AG04450 (cell line): ENCODE measurements around the gene TTC17. TPM values are rescaled to one million over a fixed set of nuclear protein-coding genes. Genes with fewer than 3 reads are reported as not detected.

Source experiments
- CTCF ChIA-PET: fragments of 300-600, 350-600 bp; formaldehyde crosslinking; extraction: SDS; loops from one replicate; lab custom pipeline; 2022; ENCODE audit warnings: antibody characterized with exemption, inconsistent platforms; lab: Charles Lee
- POLR2A ChIA-PET: fragments of 350-600 bp; formaldehyde crosslinking; extraction: SDS; loops from one replicate; lab custom pipeline; 2021; ENCODE audit warnings: antibody characterized with exemption, inconsistent platforms; lab: Yijun Ruan, JAX
- DNase-seq: peaks from one replicate; pipeline ENCODE4 v3.0.0-alpha.2; 2011; ENCODE audit warnings: low read depth, low spot score
- H3K27ac ChIP-seq: one replicate; pipeline ENCODE4 v1.5.1; 2012; ENCODE audit warnings: low read depth, low read length, control low read depth
- H3K27me3 ChIP-seq: one replicate; pipeline ENCODE4 v1.6.0; 2012; ENCODE audit warnings: low read length; ENCODE audit not compliant: control insufficient read depth, insufficient read depth
- H3K4me3 ChIP-seq: 2 replicates; pipeline ENCODE4 v1.5.1; 2011; ENCODE audit warnings: mild to moderate bottlenecking, low read depth, low read length, control low read depth
- H3K9me3 ChIP-seq: 2 replicates; pipeline ENCODE4 v1.5.1; 2012; ENCODE audit warnings: low read length; ENCODE audit not compliant: control insufficient read depth, insufficient read depth
- CTCF ChIP-seq: IDR thresholded peaks from 2 replicates; pipeline ENCODE4 v1.5.1; 2011; ENCODE audit warnings: low read depth, low read length, control low read depth, inconsistent platforms
- polyA plus RNA-seq: library from polyadenylated mRNA; depleted of rRNA; stranded (reverse); fragments of >200 nt; gene quantifications from 2 replicates; pipeline ENCODE4 v1.2.3, GENCODE V29; 2011

Gene TTC17
- polyA plus RNA-seq, 1 experiment = 111 TPM

GRCh38 chr11:43367382-43368178 lies 8.9 kb downstream of the TTC17 start:
- POLR2A ChIA-PET = interaction anchor here (1.3 to 2.2 kb wide), 3 partner anchors 9 to 11 kb away, joined by 3 to 27 read pairs (median 14); partner anchors contain the start of gene TTC17

GRCh38 chr11:43376065-43376464 lies 17.3 kb downstream of the TTC17 start:
- CTCF ChIA-PET = interaction anchor here (1.5 kb wide), 1 partner anchor 43 kb away, joined by 3 read pairs; no protein-coding TSS in a partner anchor
- TF ChIP-seq CTCF = no peak
- no peaks in the 10 kb centered on the region for H3K27me3 ChIP-seq
- no peaks in the 10 kb centered on the region for H3K9me3 ChIP-seq
- POLR2A ChIA-PET = interaction anchor here (1.0 to 1.3 kb wide), 2 partner anchors 9 to 17 kb away, joined by 6 to 14 read pairs; partner anchors contain the start of gene TTC17
- H3K27ac ChIP-seq = no peak overlapping the region
- no peak overlapping the region for H3K4me3 ChIP-seq
- no peak for DNase-seq

More at GRCh38 chr11:43367382-43368178, 8.9 kb downstream of the TTC17 start:
- CTCF ChIA-PET = interaction anchor here (0.6 to 1.3 kb wide), 2 partner anchors 12 to 52 kb away, joined by 3 read pairs; no protein-coding TSS in a partner anchor
- Histone ChIP-seq H3K4me3 (no peak overlapping the region), H3K27me3 (no peaks in the 10 kb centered on the region), H3K9me3 (no peaks in the 10 kb centered on the region), H3K27ac (peak overlapping the region; percentile 77)
- TF ChIP-seq CTCF = no peak
- peak; percentile 32 for DNase-seq

- ChIA-PET POLR2A (interaction anchor here (1.0 to 1.3 kb wide), 2 partner anchors 9 to 18 kb away, joined by 6 to 14 read pairs; partner anchors contain the start of gene TTC17), CTCF (interaction anchor here (3.0 kb wide), 1 partner anchor 42 kb away, joined by 15 read pairs; no protein-coding TSS in a partner anchor)
- Histone ChIP-seq H3K27ac (peak overlapping the region; percentile 31), H3K9me3 (no peaks in the 10 kb centered on the region), H3K27me3 (no peaks in the 10 kb centered on the region), H3K4me3 (no peak overlapping the region)
- DNase-seq = peak; percentile 59
- no peak for TF ChIP-seq CTCF
Measured at GRCh38 chr11:43376594-43376993, 17.9 kb downstream of the TTC17 start.

- no peak for DNase-seq
- no peak overlapping the region for H3K27ac ChIP-seq
- H3K27me3 ChIP-seq = no peaks in the 10 kb centered on the region
- no peak overlapping the region for H3K4me3 ChIP-seq
- H3K9me3 ChIP-seq = no peaks in the 10 kb centered on the region
- TF ChIP-seq CTCF = no peak
- ChIA-PET POLR2A (interaction anchor here (1.3 kb wide), 1 partner anchor 19 kb away, joined by 6 read pairs; the partner anchor contains the start of gene TTC17), CTCF (interaction anchor here (3.0 kb wide), 1 partner anchor 41 kb away, joined by 15 read pairs; no protein-coding TSS in a partner anchor)
Measured at GRCh38 chr11:43377389-43377788, 18.7 kb downstream of the TTC17 start.
